HepG2 (cell line): ENCODE measurements around the gene TLDC2. TPM values are rescaled to one million over a fixed set of nuclear protein-coding genes. Genes with fewer than 3 reads are reported as not detected.

ENCODE experiments used
- ARID2 ChIP-seq: sonication (generic); formaldehyde crosslinking; IDR thresholded peaks from 2 replicates; pipeline ENCODE4 v1.8.1; 2022; ENCODE audit warnings: mild to moderate bottlenecking, missing genetic modification reagents, borderline replicate concordance
- ATF3 ChIP-seq: sonication (generic); formaldehyde crosslinking; IDR thresholded peaks from 2 replicates; pipeline ENCODE4 v1.4.0; 2020; ENCODE audit warnings: missing genetic modification reagents
- ATF7 ChIP-seq, 2 experiments: fragments of 450-650 bp in 1 of 2; sonication (generic) in 1 of 2; formaldehyde crosslinking in 1 of 2; IDR thresholded peaks; 2 replicates each; pipeline versions ENCODE4 v1.4.0 to v1.6.1; 2016 to 2020; ENCODE audit warnings: antibody characterized with exemption in 1 of 2, mild to moderate bottlenecking in 1 of 2, missing genetic modification reagents in 1 of 2
- CAMTA2 ChIP-seq: sonication (generic); formaldehyde crosslinking; IDR thresholded peaks from 2 replicates; pipeline ENCODE4 v1.4.0; 2020; ENCODE audit warnings: mild to moderate bottlenecking, missing genetic modification reagents, borderline replicate concordance
- EED ChIP-seq: sonication (generic); formaldehyde crosslinking; IDR thresholded peaks from 2 replicates; pipeline ENCODE4 v1.5.0; 2020; ENCODE audit warnings: mild to moderate bottlenecking, missing genetic modification reagents
- ELF4 ChIP-seq: sonication (generic); formaldehyde crosslinking; IDR thresholded peaks from 2 replicates; pipeline ENCODE4 v1.5.0; 2020; ENCODE audit warnings: missing genetic modification reagents, mild to moderate bottlenecking, moderate library complexity, borderline replicate concordance
- ETV6 ChIP-seq: sonication (generic); formaldehyde crosslinking; conservative IDR thresholded peaks from 2 replicates; pipeline ENCODE4 v1.4.0; 2020; ENCODE audit warnings: missing genetic modification reagents
- FOXA3 ChIP-seq: IDR thresholded peaks from 2 replicates; pipeline ENCODE4 v1.6.1; 2016; ENCODE audit warnings: missing genetic modification reagents, missing compliant biosample characterization
- ISX ChIP-seq: sonication (generic); formaldehyde crosslinking; conservative IDR thresholded peaks from 2 replicates; pipeline ENCODE4 v1.5.0; 2020; ENCODE audit warnings: missing genetic modification reagents
- KDM5B ChIP-seq: sonication (generic); formaldehyde crosslinking; IDR thresholded peaks from 2 replicates; pipeline ENCODE4 v1.4.0; 2020; ENCODE audit warnings: missing genetic modification reagents, mild to moderate bottlenecking, borderline replicate concordance
- MIER3 ChIP-seq: IDR thresholded peaks from 2 replicates; pipeline ENCODE4 v1.6.1; 2016; ENCODE audit warnings: missing compliant biosample characterization, borderline replicate concordance
- NBN ChIP-seq: fragments of 450-650 bp; conservative IDR thresholded peaks from 2 replicates; pipeline ENCODE4 v1.6.1; 2017
- SALL1 ChIP-seq: sonication (generic); formaldehyde crosslinking; IDR thresholded peaks from 2 replicates; pipeline ENCODE4 v1.8.0; 2022; ENCODE audit warnings: mild to moderate bottlenecking, missing genetic modification reagents
- TBP ChIP-seq: sonication (generic); formaldehyde crosslinking; IDR thresholded peaks from 2 replicates; pipeline ENCODE4 v1.5.0; 2020; ENCODE audit warnings: missing genetic modification reagents
- ZNF33A ChIP-seq: sonication (generic); formaldehyde crosslinking; IDR thresholded peaks from 2 replicates; pipeline ENCODE4 v1.5.1; 2020; ENCODE audit warnings: missing genetic modification reagents, mild to moderate bottlenecking, moderate library complexity, borderline replicate concordance
- ZNF576 ChIP-seq: sonication (generic); formaldehyde crosslinking; IDR thresholded peaks from 2 replicates; pipeline ENCODE4 v1.4.0; 2020; ENCODE audit warnings: mild to moderate bottlenecking, missing genetic modification reagents
- ZNF605 ChIP-seq: sonication (generic); formaldehyde crosslinking; IDR thresholded peaks from 2 replicates; pipeline ENCODE4 v1.8.0; 2022; ENCODE audit warnings: mild to moderate bottlenecking, missing genetic modification reagents
- ZNF703 ChIP-seq: sonication (generic); formaldehyde crosslinking; IDR thresholded peaks from 2 replicates; pipeline ENCODE4 v1.5.1; 2020; ENCODE audit warnings: missing genetic modification reagents, mild to moderate bottlenecking, moderate library complexity, borderline replicate concordance
- polyA plus RNA-seq, 8 experiments: library from polyadenylated mRNA; depleted of rRNA in 3 of 8; stranded (reverse) in 7 of 8; unstranded in 1 of 8; fragments of >200 nt; fragmentation: Illumina TruSeq in 4 of 8; extraction: Trizol in 4 of 8; gene quantifications; 2 replicates each; pipeline versions ENCODE4 v1.2.1 to v1.2.3, GENCODE V29; 2011 to 2016; ENCODE audit warnings: low read depth in 4 of 8, missing spikeins in 1 of 8, mixed read lengths in 1 of 8; ENCODE audit not compliant: insufficient read depth in 1 of 8
- total RNA-seq, 5 experiments: library from RNA; depleted of rRNA; stranded (reverse); fragments of >200 nt; fragmentation: Illumina TruSeq; extraction: Trizol; gene quantifications; 2 replicates each; pipeline ENCODE4 v1.2.3, GENCODE V29; 2016; ENCODE audit warnings: low read depth in 1 of 5
- TF ChIP-seq, protein P1 (sequence below): sonication (generic); formaldehyde crosslinking; IDR thresholded peaks from 2 replicates; pipeline ENCODE4 v1.4.0; 2020; ENCODE audit warnings: mild to moderate bottlenecking, missing genetic modification reagents
- TF ChIP-seq, protein P2 (sequence below): sonication (generic); formaldehyde crosslinking; IDR thresholded peaks from 2 replicates; pipeline ENCODE4; 2020; ENCODE audit warnings: missing genetic modification reagents, mild to moderate bottlenecking, borderline replicate concordance
- TF ChIP-seq, protein P3 (sequence below): sonication (generic); formaldehyde crosslinking; IDR thresholded peaks from 2 replicates; pipeline ENCODE4 v1.5.1; 2020; ENCODE audit warnings: missing genetic modification reagents, mild to moderate bottlenecking, borderline replicate concordance
- TF ChIP-seq, protein P4 (sequence below): sonication (generic); formaldehyde crosslinking; IDR thresholded peaks from 2 replicates; pipeline ENCODE4 v1.4.0; 2020; ENCODE audit warnings: missing genetic modification reagents

Gene TLDC2
- total and polyA plus RNA-seq, 2 of the 13 experiments (the other 11 are each of a cell fraction or from before 2014, with no cell fraction given): 1.5 to 1.6 TPM

- TF ChIP-seq ATF7 (IDR thresholded peaks at IDR 0.05) (no peak), ATF7 (CRISPR knock-in tag; IDR thresholded peaks at IDR 0.05) (0 out of 2 replicates have a peak, but pooled peaks have one; percentile 30), MIER3 (CRISPR knock-in tag) (no peak), KDM5B (CRISPR knock-in tag) (0 out of 2 replicates have a peak, but pooled peaks have one; percentile 8), EED (CRISPR knock-in tag) (no peak), ETV6 (CRISPR knock-in tag) (no peak), ZNF605 (CRISPR knock-in tag) (0 out of 2 replicates have a peak, but pooled peaks have one; percentile 32), NBN (no peak), ZNF703 (CRISPR knock-in tag) (no peak), SALL1 (CRISPR knock-in tag) (no peak), ATF3 (CRISPR knock-in tag) (no peak), ARID2 (no peak), TBP (no peak), CAMTA2 (CRISPR knock-in tag) (no peak), FOXA3 (CRISPR knock-in tag) (no peak), ZNF33A (CRISPR knock-in tag) (no peak), ISX (CRISPR knock-in tag) (no peak), ELF4 (CRISPR knock-in tag) (no peak), ZNF576 (CRISPR knock-in tag) (no peak)
- TF ChIP-seq, protein P1, sequence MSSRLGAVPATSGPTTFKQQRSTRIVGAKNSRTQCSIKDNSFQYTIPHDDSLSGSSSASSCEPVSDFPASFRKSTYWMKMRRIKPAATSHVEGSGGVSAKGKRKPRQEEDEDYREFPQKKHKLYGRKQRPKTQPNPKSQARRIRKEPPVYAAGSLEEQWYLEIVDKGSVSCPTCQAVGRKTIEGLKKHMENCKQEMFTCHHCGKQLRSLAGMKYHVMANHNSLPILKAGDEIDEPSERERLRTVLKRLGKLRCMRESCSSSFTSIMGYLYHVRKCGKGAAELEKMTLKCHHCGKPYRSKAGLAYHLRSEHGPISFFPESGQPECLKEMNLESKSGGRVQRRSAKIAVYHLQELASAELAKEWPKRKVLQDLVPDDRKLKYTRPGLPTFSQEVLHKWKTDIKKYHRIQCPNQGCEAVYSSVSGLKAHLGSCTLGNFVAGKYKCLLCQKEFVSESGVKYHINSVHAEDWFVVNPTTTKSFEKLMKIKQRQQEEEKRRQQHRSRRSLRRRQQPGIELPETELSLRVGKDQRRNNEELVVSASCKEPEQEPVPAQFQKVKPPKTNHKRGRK (CRISPR knock-in tag): 0 out of 2 replicates have a peak, but pooled peaks have one; percentile 43
- TF ChIP-seq, protein P2, sequence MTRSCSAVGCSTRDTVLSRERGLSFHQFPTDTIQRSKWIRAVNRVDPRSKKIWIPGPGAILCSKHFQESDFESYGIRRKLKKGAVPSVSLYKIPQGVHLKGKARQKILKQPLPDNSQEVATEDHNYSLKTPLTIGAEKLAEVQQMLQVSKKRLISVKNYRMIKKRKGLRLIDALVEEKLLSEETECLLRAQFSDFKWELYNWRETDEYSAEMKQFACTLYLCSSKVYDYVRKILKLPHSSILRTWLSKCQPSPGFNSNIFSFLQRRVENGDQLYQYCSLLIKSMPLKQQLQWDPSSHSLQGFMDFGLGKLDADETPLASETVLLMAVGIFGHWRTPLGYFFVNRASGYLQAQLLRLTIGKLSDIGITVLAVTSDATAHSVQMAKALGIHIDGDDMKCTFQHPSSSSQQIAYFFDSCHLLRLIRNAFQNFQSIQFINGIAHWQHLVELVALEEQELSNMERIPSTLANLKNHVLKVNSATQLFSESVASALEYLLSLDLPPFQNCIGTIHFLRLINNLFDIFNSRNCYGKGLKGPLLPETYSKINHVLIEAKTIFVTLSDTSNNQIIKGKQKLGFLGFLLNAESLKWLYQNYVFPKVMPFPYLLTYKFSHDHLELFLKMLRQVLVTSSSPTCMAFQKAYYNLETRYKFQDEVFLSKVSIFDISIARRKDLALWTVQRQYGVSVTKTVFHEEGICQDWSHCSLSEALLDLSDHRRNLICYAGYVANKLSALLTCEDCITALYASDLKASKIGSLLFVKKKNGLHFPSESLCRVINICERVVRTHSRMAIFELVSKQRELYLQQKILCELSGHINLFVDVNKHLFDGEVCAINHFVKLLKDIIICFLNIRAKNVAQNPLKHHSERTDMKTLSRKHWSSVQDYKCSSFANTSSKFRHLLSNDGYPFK: no peak
- TF ChIP-seq, protein P3, sequence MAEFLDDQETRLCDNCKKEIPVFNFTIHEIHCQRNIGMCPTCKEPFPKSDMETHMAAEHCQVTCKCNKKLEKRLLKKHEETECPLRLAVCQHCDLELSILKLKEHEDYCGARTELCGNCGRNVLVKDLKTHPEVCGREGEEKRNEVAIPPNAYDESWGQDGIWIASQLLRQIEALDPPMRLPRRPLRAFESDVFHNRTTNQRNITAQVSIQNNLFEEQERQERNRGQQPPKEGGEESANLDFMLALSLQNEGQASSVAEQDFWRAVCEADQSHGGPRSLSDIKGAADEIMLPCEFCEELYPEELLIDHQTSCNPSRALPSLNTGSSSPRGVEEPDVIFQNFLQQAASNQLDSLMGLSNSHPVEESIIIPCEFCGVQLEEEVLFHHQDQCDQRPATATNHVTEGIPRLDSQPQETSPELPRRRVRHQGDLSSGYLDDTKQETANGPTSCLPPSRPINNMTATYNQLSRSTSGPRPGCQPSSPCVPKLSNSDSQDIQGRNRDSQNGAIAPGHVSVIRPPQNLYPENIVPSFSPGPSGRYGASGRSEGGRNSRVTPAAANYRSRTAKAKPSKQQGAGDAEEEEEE (CRISPR knock-in tag): no peak
- TF ChIP-seq, protein P4, sequence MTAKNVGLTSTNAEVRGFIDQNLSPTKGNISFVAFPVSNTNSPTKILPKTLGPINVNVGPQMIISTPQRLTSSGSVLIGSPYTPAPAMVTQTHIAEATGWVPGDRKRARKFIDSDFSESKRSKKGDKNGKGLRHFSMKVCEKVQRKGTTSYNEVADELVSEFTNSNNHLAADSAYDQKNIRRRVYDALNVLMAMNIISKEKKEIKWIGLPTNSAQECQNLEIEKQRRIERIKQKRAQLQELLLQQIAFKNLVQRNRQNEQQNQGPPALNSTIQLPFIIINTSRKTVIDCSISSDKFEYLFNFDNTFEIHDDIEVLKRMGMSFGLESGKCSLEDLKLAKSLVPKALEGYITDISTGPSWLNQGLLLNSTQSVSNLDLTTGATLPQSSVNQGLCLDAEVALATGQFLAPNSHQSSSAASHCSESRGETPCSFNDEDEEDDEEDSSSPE: no peak
Observed at GRCh38 chr20:36883977-36884535, 8.1 kb downstream of the TLDC2 start (continued).
